Measurements from ENCODE around the gene TBL3.
"Not testable (repeated sequence)": the region's sequence is repeated elsewhere in the genome, so short reads cannot be mapped to it uniquely, and the experiment has no call there.

DNA sequence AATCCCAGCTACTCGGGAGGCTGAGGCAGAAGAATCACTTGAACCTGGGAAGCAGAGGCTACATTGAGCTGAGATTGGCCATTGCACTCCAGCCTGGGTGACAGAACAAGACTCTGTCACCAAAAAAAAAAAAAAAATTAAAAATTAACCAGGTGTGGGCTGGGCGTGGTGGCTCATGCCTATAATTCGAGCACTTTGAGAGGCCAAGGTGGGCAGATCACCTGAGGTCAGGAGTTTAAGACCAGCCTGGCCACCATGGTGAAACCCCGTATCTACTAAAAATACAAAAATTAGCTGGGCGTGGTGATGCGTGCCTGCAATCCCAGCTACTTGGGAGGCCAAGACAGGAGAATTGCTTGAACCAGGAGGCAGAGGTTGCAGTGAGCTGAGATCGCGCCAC is 32.0 kb upstream of the TBL3 start:
- TF ChIP-seq, protein P1, sequence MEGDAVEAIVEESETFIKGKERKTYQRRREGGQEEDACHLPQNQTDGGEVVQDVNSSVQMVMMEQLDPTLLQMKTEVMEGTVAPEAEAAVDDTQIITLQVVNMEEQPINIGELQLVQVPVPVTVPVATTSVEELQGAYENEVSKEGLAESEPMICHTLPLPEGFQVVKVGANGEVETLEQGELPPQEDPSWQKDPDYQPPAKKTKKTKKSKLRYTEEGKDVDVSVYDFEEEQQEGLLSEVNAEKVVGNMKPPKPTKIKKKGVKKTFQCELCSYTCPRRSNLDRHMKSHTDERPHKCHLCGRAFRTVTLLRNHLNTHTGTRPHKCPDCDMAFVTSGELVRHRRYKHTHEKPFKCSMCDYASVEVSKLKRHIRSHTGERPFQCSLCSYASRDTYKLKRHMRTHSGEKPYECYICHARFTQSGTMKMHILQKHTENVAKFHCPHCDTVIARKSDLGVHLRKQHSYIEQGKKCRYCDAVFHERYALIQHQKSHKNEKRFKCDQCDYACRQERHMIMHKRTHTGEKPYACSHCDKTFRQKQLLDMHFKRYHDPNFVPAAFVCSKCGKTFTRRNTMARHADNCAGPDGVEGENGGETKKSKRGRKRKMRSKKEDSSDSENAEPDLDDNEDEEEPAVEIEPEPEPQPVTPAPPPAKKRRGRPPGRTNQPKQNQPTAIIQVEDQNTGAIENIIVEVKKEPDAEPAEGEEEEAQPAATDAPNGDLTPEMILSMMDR (IDR thresholded peaks at IDR 0.05), result not testable (repeated sequence)
- not testable (repeated sequence) for TF ChIP-seq POLR2A (IDR thresholded peaks at IDR 0.05)
